GM19328 (cell line): ENCODE measurements around the gene MYEF2.

Experiments used
- ATAC-seq: cut with Tn5 transposase; IDR thresholded peaks from one replicate; pipeline ENCODE4 v1.9.1; 2021; ENCODE audit warnings: mild to moderate bottlenecking, moderate library complexity; ENCODE audit not compliant: unreplicated experiment

The MYEF2 gene, protein sequence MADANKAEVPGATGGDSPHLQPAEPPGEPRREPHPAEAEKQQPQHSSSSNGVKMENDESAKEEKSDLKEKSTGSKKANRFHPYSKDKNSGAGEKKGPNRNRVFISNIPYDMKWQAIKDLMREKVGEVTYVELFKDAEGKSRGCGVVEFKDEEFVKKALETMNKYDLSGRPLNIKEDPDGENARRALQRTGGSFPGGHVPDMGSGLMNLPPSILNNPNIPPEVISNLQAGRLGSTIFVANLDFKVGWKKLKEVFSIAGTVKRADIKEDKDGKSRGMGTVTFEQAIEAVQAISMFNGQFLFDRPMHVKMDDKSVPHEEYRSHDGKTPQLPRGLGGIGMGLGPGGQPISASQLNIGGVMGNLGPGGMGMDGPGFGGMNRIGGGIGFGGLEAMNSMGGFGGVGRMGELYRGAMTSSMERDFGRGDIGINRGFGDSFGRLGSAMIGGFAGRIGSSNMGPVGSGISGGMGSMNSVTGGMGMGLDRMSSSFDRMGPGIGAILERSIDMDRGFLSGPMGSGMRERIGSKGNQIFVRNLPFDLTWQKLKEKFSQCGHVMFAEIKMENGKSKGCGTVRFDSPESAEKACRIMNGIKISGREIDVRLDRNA

DNA sequence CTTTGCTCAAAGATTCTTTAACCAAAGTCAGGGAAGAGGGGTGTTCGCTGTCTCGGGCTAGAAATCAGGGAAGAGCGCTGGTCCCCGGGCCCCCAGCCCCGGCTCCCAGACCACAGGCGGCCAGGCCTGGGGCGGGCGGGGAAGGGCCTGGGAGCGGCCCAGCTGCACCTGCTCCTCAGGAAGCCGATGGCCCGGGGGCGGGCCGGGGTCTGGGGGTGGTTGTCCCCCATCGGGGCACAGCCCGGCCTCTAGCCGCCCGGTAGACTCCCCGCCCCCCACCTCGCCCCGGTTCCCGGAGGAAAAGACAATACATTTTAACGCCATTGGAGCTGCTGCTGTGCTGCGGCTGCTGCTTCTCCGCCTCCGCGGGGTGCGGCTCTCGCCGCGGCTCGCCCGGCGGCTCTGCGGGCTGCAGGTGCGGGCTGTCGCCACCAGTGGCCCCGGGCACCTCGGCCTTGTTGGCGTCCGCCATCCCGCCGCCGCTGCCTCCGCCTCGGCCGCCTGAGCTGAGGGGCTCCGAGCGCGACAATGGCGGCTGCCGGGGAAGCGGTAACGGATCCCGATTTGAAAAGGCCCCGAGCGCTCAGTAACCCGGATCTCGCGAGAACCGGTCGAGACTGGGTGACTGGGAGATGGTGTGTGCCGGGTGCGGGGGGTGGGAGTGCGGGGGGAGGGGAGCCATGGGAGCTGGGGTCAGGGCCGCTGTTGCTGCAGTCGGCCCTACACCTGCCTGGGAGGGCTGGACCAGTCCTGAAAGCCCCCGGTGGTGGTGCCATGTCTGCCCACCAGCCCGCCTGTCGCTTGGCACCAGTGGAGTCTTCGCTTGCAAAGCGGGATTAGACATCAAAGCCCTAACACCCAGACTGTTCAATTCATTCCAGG is at the start of gene MYEF2:
TSS of gene MYEF2 (minus strand) at position 530 of the 882 bp plus-strand sequence. CDS start at position 472, 58 bp downstream.
- ATAC-seq: peak; percentile 77

DNA sequence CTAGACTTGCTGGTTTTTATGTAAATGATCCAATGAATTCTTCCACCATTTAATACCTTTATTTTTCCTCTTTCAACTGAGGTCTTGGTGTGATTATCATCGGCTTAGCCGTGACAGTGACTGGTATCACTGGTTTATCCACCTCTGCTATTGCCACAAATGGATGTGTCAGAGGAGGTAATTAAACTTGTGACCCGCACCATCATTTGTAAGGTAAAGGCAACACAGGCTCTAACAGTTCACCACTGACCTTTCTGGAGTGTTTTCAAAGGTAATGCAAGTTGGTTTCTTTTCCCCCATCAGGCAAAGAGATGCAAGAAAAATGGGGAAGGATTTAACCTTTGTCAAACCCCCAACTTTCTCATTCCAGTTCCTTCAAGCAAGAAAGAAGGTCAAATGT is 47.7 kb upstream of the MYEF2 start:
- ATAC-seq: no peak

DNA sequence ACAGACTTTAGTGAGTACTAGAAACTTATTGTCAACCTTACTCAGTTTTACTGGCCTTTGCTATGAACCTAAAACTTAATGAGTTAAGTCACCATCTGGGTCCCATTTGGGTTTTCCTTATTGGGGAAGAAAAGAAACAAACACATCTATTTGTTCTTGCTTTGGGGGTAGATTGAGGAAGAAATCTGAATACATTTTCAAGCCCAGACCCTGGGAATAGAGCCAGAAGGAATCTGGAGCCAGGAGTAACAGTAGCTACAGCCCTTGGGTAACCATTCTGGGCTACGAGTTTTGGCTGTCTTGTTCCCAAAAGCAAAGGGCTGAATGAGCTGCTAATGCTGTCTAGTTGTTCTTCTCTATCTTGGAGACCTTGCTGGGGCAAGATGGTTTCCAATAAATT is 44.5 kb upstream of the MYEF2 start:
- ATAC-seq: no peak

DNA sequence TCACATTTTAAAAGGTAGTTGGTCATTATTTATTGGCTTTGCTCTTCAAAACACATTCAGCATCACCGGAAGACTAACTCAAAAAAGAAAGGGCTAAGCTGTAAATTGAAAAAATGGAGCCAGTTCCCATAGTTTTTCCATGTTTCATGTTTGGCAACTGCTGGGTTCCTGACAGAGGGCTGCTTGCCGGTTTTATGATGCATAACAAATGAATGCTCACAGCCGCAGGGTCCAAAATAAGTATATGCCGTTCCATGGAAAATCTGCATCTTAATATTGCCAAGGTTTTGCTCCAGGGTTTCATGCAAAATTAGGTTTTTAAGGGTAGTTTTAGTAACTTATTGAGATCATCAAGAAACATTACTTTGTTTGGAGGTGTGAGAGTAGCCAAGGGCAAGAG is 43.8 kb upstream of the MYEF2 start:
- no peak for ATAC-seq

DNA sequence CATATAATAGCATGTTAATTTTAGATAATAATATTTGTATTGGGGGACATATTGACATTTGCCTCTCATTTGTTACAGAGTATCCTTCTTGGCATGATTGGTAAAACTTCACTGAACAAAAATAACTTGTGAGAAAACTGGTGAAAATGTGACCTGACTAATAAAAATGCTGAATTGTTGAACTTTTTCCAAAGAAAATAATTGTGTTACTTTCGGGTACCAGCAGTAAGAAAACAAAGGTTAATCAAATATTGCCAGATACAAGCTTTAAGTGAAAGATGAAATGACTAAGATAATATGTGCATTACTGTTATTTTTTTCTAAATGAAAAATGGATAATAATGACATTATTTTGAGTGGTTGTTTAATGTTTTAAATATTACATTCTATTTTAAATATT is 43.2 kb upstream of the MYEF2 start:
- ATAC-seq: no peak

DNA sequence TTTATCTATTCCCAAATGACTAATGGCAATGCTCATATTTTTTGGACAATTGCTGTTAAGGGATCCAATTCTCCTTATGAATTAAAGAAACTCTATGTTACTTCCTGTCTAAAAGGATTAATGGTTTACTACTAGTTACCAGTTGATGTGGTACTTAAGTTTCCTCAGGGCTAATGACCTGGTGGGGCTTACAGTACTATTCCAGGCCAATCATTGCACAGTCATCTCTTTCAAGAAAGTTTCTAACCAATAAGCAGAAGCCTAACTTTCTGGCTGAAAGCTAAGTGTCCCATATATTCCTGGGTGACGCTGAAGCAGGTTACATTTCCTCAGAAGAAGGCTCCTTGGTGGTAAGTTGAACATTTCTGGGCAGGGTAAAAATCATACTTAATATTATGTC is 27.9 kb upstream of the MYEF2 start, which contains the start of gene SLC12A1:
TSS of gene SLC12A1 (plus strand) at position 322 of the 400 bp plus-strand sequence. CDS start 1,418 bp downstream, outside the sequence.
- ATAC-seq: no peak

DNA sequence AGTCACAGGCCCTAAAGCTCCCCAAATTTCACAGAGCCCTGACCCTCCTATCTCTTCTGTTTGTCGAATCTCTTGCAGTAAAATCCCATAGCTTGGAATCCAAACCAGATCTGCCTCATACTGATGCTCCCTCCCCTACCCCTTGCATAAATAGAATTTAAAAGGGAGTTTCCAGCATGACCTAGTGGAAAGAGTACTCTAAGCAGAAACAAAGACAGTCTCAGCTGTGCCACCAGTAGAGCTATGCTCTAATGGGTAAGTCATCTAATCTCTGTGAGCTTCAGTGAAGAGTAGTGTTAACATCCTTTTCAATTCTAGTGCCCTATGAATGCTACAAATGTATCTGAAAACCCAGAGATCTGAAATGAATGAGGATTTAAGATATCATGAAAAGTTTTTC is 24.0 kb upstream of the MYEF2 start:
- ATAC-seq: no peak

DNA sequence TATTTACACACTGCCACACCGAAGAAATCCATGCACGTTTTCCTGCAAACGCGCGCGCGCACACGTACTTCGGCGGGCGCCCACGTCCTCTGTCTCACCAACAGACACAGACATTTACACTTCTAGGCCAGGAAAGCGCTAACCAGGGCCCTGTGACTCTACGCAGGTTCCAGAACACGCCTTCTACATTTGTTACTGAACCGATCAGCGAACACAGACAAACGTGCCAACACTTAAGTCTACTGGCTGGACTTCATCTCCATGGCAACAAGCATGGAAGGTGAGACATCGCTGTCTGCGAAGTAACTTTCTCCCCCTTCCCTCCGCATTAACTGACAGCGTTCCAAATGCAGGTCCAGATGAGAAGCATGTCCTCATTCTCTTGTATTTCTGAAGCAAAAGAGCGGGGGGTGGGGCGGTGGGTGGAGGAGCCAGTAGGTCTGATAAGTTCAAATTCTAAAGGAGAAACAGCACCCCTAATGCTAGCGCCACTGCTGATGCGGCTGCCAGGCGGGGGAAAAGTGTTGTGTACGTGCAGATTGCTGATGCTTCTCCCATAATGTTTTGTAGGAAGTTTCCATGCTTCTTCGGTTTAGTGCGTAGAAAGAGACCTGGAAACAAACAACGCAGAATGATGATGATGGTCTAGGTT is 13.6 kb upstream of the MYEF2 start, which contains the start of gene CTXN2:
TSS of gene CTXN2 (plus strand) at position 92 of the 652 bp plus-strand sequence. CDS start 9,636 bp downstream, outside the sequence.
- ATAC-seq: no peak

DNA sequence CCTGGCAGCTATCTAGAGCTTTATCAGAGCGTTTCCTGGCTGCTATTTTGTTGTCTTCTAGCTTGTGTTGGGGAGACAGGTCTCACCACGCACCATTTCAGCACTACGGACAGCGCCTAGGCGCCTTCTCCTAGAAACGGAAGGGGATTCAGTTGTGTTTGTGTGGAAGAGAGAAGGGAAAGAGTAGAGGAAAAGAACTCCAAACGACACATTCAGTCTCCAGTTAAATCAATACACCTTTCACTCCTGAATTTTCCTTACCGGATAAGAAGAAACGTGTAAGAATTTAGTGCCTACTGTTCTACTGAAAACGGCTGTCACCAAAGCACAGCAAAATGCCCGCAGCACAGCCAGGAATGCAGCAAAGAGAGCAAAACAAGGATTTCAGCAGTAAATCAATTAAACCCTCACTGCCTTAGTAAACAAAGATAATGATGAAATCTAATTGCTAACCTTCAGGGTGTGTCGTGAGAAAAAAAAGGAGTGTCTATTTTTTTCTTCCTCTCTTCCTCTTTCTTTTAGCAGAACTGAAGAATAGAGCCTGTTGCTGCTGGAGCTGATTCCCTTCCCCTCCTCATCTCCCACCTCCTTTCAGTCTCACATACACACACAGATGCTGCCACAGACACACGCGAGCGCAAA is 13.0 kb upstream of the MYEF2 start:
- ATAC-seq: no peak

DNA sequence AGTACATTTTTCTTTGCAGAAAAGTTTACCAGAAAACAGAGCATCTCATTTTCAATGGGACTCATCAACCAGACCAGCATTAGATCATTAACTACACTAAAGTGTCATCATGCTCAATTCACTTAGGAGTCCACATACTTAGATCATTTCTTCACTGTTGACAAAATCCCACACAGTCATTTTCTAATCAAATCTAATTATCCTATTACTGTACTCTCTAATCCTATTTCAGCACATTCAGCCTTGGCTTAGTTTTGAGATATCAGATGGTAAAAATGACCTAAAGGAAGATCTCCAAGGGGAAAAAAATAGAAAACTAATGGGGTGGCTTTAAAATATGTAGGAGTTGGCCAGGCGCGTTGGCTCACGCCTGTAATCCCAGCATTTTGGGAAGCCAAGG is 8.2 kb upstream of the MYEF2 start:
- no peak for ATAC-seq

DNA sequence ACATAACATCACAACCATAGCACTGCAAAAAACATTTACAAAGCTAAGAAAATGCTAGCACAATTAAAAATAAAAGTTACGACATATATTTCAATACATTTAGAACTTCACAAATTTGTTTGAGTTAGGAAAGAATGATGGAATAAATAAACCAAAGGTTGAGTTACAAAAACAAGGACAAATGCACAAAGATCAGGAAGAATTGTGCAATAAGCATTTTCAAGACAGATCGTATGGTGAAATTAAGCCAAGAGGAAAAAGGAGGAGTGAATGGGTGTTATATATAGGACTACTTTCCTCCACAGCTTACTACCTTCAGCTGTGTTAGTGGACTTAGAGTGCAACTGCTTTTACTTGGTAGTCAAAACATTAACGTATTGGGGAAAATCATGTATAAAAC is 7.4 kb upstream of the MYEF2 start:
- no peak for ATAC-seq

DNA sequence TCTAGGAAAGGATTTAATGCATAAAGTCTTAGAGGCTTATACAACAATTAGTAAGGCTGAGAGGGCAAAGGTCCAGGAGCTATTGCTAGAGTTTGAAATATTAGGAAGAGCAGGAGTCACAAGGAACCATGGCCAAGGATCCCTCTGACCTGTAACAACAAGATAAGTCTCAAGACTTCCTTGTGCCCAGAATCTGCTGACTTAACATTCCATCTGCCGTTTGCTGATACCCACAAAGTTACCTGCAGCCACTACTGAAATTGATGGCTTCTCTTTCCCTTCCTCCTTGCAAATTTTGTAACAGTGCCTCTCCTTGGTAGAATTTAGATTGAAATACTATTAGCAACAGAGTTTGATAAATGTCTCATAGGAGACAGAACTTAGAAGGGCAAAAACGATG is 4.7 kb upstream of the MYEF2 start:
- ATAC-seq: no peak

DNA sequence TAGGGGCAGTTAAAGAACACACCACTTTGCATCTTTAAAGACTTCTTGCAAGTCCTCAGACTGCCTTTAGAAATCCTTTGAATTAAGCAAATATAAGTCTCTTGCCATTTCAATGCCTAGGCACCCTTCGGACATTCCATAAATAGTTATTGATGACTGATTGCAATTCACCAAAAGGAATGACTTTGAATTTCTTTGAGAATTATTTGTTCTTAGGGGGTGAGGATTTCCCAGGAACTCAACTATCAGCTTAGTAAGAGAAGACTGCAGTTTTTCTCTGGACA is 495 bp upstream of the MYEF2 start:
- ATAC-seq: no peak

DNA sequence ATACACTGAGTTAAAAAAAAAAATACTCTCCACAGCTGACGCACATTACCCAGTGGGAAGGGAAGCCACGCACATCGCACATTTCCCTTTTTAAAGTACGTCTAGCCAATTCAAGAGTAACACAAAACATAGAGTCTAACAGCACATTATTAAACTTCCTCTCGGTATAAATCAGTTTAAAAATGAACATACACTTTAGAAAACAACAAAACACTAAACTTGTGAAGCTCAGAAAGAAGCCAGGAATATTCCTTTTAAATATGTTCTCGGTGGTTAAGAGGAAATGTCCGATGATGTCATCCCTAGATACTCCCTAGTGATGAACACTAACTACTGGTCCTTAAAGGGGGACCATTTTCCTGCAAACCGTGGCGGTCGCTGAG is 721 bp downstream of the MYEF2 start:
- peak; percentile 53 for ATAC-seq

DNA sequence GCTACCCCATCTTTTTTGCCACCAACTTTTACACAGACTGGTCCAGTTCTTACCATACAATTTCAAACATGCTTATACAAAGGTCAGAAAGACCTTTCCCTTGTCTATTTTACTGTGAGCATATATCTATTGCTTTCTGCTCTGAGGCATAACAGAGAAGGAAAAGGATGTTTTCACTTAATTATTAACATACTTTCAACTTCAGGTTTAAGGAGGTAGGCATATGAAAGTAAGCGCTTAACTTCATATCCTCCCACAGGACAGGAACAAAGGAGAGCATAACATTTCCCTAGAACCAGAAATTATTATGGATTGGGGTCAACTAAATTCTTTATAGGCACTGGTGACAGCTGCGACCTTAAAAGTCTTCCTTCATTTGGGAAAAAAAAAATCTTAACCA is 1.1 kb downstream of the MYEF2 start:
- no peak for ATAC-seq

DNA sequence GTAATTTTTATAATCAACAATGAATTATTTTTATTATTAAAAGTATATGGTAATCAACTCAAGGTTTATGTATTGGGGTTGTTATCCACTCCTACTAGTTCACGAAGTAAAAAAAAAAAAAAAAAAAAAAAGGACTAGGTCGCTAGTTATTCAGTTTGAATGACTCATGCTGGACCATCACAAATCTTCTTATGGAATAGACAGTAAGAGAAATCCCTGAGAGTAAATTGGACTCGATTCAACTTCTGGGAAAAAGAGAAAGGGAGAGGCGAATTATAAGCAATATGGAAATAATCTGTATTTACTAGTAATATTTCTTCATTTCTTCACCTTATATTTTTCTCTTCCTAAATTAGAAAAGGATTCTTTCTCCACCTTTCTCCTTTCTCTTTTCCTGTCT is 2.0 kb downstream of the MYEF2 start:
- ATAC-seq: no peak

DNA sequence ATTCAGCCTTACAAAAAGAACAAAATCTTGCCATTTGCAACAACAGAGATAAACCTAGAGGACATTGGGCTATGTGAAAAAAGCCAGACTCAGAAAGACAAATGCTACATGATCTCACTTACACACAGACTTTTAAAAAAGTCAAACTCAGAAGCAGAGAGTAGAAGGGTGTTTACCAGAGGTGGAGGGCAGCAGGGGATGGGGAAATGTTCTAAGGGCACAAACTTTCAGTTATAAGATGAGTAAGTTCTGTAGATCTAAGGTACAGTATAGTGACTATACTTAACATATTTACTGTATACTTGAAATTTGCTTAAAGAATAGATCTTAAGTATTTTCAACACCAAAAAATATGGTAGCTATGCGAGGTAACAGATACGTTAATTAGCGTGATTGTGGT is 3.0 kb downstream of the MYEF2 start:
- no peak for ATAC-seq

DNA sequence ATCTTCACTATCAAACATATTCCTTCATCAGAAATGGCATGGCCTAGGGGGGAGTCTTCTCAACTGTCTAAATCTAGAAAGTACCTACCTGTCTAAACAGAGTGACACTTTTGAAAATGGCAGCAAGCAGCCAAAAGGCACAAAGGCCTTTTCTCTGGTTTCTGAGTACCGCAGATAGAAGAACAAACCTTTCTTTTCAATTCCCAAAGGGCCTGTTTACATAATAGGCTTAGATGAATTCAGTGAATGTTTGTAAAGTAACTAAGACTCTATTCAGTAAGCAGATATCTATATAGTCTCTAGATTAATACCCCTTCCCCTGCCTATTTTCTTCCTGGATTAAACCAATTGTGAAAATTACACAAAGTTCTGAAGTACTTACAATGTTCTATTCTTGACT is 7.1 kb downstream of the MYEF2 start:
- no peak for ATAC-seq

DNA sequence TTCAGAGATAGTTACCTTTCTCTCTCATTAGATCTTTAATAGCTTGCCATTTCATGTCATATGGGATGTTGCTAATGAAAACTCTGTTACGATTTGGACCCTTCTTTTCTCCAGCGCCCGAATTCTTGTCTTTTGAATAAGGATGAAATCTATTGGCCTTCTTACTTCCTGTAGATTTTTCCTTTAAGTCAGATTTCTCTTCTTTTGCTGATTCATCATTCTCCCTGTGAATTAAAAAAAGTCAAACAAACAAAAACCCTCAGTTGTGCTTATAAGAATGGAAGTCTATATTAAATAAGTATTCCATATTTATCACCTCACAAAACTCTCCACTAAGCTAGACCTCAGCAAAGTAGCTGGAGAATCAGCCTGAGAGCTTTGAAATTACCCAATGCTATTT is 9.5 kb downstream of the MYEF2 start:
- ATAC-seq: no peak

DNA sequence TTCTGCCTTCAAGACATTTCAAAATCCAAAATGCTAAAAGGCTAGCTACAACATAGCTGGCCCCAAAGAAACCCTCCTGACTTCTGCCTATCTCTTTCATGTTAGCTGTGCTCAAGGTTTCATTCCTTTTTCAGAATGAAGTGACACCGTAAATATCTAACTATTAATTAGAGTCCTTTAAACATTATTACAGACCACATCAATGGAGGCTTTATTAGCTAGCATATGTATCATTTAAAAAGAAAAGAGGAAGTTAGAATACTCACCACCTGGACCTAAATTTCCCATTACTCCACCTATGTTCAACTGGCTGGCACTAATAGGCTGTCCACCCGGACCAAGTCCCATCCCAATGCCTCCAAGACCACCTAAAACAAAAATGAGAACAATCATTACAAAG is 24.6 kb downstream of the MYEF2 start:
- ATAC-seq: no peak

DNA sequence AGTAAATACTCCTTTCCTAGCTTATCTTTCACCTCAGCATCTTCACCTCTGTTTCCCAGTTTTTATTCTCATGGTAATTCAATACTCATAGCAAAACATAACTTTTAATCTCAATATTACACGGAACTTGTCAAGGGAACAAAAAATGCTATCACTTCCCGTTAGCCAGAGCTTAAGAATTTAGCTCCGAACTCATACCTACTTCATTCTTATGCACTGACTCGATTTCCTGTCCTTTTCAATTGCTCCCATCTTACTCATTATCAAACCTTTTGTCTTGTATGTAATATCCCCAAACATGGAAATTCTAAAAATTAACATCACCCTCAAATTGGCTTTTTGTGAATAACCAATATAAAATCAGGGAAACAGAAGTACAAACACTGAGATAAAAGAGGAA is 28.2 kb downstream of the MYEF2 start:
- ATAC-seq: no peak
